Prostate gland (tissue), 2 donors: ENCODE measurements around the gene GNAS.

Source experiments
- CTCF ChIP-seq, 4 experiments: fragments of 200-600 bp in 2 of 4; fragments of 450-650 bp in 2 of 4; sonication (generic) in 2 of 4; IDR thresholded peaks; 1 replicate in 3 of 4; 2 replicates in 1 of 4; pipeline ENCODE4 v1.5.1; 2016 to 2019; ENCODE audit warnings: antibody characterized with exemption in 4 of 4, mild to moderate bottlenecking in 2 of 4, moderate library complexity in 2 of 4
- POLR2A ChIP-seq: fragments of 450-650 bp; IDR thresholded peaks from one replicate; pipeline ENCODE4 v1.6.1; 2016; ENCODE audit warnings: antibody characterized with exemption, mild to moderate bottlenecking
- POLR2AphosphoS5 ChIP-seq: sonication (generic); formaldehyde crosslinking; IDR thresholded peaks from one replicate; pipeline ENCODE4 v1.6.1; 2017; ENCODE audit warnings: antibody characterized with exemption

DNA sequence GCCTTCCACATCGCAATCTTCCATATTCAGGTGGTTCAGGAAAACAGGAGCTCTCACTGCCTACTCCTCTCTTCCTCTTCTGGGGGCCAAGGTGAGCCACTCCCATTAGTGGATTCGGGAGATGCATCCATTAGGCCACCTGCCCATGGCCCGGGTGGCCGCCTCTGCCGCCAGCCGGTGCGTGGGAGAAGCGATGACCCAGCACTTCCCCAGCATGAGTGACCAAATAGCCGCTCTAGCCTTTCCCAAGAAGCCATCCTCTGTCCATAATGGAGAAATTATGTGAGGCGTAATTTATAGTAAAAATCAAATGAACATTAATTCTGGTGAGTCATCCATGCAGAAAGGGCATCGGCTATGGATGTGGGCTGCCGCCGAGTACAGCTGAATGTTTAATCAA, 41.2 kb upstream of the GNAS start:
- no peak for TF ChIP-seq CTCF (IDR thresholded peaks at IDR 0.05)
- no peak for TF ChIP-seq POLR2AphosphoS5
- TF ChIP-seq POLR2A: no peak
